Hepatocyte (in vitro differentiated cells): Measurements from ENCODE around the gene CNFN. TPM values are rescaled to one million over a fixed set of nuclear protein-coding genes. Genes with fewer than 3 reads are reported as not detected.

Experiments
- DNase-seq: peaks from one replicate; pipeline ENCODE4 v3.0.0-alpha.2; 2016; ENCODE audit warnings: low spot score
- H2AFZ ChIP-seq: fragments of 200-600 bp; sonication (generic); 2 replicates; pipeline ENCODE4 v1.6.0; 2016; ENCODE audit warnings: antibody characterized with exemption, mild to moderate bottlenecking
- H3K27ac ChIP-seq: fragments of 200-600 bp; sonication (generic); 2 replicates; pipeline ENCODE4 v1.5.1; 2016; ENCODE audit warnings: mild to moderate bottlenecking
- H3K27me3 ChIP-seq: fragments of 200-600 bp; sonication (generic); 2 replicates; pipeline ENCODE4 v1.6.1; 2016
- H3K36me3 ChIP-seq: fragments of 200-600 bp; sonication (generic); replicated peaks from 2 replicates; pipeline ENCODE4 v1.5.1; 2016; ENCODE audit warnings: low read depth; ENCODE audit not compliant: insufficient read depth
- H3K4me1 ChIP-seq: fragments of 200-600 bp; sonication (generic); 2 replicates; pipeline ENCODE4 v1.5.1; 2016; ENCODE audit warnings: mild to moderate bottlenecking, moderate library complexity; ENCODE audit not compliant: insufficient read depth
- H3K4me2 ChIP-seq: fragments of 200-600 bp; sonication (generic); 2 replicates; pipeline ENCODE4 v1.6.0; 2016
- H3K4me3 ChIP-seq: fragments of 200-600 bp; sonication (generic); 2 replicates; pipeline ENCODE4 v1.5.1; 2016; ENCODE audit warnings: mild to moderate bottlenecking
- H3K79me2 ChIP-seq: fragments of 200-600 bp; sonication (generic); 2 replicates; pipeline ENCODE4 v1.6.0; 2017; ENCODE audit warnings: mild to moderate bottlenecking
- H3K9me2 ChIP-seq: fragments of 200-600 bp; sonication (generic); replicated peaks from 2 replicates; pipeline ENCODE4 v1.6.0; 2017; ENCODE audit warnings: mild to moderate bottlenecking; ENCODE audit not compliant: insufficient read depth
- H3K9me3 ChIP-seq: fragments of 200-600 bp; sonication (generic); 2 replicates; pipeline ENCODE4 v1.5.1; 2016; ENCODE audit warnings: low read depth, mild to moderate bottlenecking
- H4K20me1 ChIP-seq: fragments of 200-600 bp; sonication (generic); 2 replicates; pipeline ENCODE4 v1.6.0; 2016; ENCODE audit warnings: mild to moderate bottlenecking; ENCODE audit not compliant: insufficient read depth, poor library complexity, severe bottlenecking
- EZH2 ChIP-seq: fragments of 200-600 bp; sonication (generic); IDR thresholded peaks from 2 replicates; pipeline ENCODE4 v1.6.1; 2016; ENCODE audit warnings: antibody characterized with exemption, mild to moderate bottlenecking, borderline replicate concordance
- EZH2phosphoT487 ChIP-seq: fragments of 200-600 bp; sonication (generic); IDR thresholded peaks from one replicate; pipeline ENCODE4 v1.6.1; 2018; ENCODE audit warnings: antibody characterized with exemption, mild to moderate bottlenecking, low read depth, moderate library complexity; ENCODE audit not compliant: unreplicated experiment, severe bottlenecking
- WGBS: methylation state at CpG from one replicate; pipeline ENCODE4 v1.1.6; 2016; ENCODE audit warnings: low lambda C conversion rate; ENCODE audit errors: missing lambda C conversion rate; 5-methylcytosine and 5-hydroxymethylcytosine counted together
- polyA plus RNA-seq: library from polyadenylated mRNA; unstranded; fragments of >200 nt; fragmentation: Nextera tagmentation; extraction: Ambion mirVana; gene quantifications from 2 replicates; pipeline ENCODE4 v1.2.1, GENCODE V29; 2016
- total RNA-seq: library from RNA; depleted of rRNA; stranded (reverse); fragments of >200 nt; gene quantifications from 2 replicates; pipeline ENCODE4 v1.2.3, GENCODE V29; 2014
- TF ChIP-seq, protein P1 (sequence below): fragments of 200-600 bp; sonication (generic); IDR thresholded peaks from 2 replicates; pipeline ENCODE4 v1.5.1; 2016; ENCODE audit warnings: antibody characterized with exemption, mild to moderate bottlenecking; ENCODE audit not compliant: poor library complexity

The CNFN gene
- total and polyA plus RNA-seq, 2 experiments from 2014 or later, result 0.93 to 8.3 TPM

DNA sequence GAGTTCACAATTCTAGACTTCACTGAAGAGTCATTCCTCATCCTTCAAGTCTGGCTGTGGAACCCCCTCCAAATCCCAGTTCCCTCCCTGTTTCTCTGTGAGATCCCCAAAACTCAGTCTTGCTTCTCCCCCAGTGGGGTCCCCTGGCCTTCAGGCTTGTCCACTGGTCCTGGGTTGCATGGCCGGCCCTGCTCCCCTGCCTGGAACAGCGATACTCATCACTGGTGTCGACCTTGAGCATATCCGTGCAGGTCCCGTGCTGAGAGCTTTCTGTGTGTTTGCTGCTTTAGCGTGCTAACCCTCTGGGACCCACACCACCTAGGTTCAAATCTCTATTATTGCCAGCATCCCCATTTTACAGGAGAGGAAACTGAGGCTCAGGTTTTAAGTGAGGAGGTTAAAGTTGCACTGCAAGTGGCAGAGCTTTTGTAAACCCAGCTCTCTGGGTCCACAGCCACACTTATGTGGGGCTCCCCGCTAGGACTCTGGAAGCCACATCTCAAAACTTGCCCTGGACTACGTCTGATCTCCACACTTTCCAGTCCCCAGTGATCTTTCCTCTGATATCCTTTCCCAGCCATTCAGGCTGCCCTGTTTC, 21.6 kb upstream of the CNFN start:
- H3K27me3 ChIP-seq, result no peaks in the 10 kb centered on the region
- no peak overlapping the region for H3K4me2 ChIP-seq
- no peaks in the 10 kb centered on the region for H3K9me3 ChIP-seq
- no peak overlapping the region for H3K27ac ChIP-seq
- DNase-seq, result no peak
- H3K4me3 ChIP-seq, result no peak overlapping the region
- H4K20me1 ChIP-seq, result no peaks in the 10 kb centered on the region
- TF ChIP-seq, protein P1, sequence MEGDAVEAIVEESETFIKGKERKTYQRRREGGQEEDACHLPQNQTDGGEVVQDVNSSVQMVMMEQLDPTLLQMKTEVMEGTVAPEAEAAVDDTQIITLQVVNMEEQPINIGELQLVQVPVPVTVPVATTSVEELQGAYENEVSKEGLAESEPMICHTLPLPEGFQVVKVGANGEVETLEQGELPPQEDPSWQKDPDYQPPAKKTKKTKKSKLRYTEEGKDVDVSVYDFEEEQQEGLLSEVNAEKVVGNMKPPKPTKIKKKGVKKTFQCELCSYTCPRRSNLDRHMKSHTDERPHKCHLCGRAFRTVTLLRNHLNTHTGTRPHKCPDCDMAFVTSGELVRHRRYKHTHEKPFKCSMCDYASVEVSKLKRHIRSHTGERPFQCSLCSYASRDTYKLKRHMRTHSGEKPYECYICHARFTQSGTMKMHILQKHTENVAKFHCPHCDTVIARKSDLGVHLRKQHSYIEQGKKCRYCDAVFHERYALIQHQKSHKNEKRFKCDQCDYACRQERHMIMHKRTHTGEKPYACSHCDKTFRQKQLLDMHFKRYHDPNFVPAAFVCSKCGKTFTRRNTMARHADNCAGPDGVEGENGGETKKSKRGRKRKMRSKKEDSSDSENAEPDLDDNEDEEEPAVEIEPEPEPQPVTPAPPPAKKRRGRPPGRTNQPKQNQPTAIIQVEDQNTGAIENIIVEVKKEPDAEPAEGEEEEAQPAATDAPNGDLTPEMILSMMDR, result no peak
- no peak for TF ChIP-seq EZH2phosphoT487
- TF ChIP-seq EZH2, result no peak
- 88% methylated on average over 8 of the region's 8 CpGs for WGBS
- no peaks in the 10 kb centered on the region for H3K9me2 ChIP-seq
- no peaks in the 10 kb centered on the region for H3K79me2 ChIP-seq
- no peaks in the 10 kb centered on the region for H3K36me3 ChIP-seq
- H2AFZ ChIP-seq, result no peak overlapping the region
- no peaks in the 10 kb centered on the region for H3K4me1 ChIP-seq

DNA sequence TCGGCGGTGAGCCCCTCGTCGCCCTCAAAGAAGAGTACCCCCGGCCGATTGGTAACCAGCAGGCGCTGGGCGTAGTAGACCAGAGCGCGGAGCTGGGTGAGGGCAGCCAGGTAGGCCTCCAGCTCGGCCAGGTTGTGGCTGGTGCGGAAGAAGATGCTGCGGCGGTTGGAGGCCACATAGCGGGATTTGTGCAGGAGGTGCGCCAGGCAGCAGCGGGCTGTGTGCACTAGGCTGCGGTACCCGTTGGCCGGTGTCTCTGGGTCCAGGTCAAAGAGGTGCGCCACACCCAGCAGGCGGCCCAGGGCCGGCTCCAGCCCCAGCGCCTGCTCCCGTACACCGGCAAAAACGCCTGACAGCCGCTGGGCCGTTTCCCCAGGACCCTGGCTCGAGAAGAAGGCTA, 20.3 kb upstream of the CNFN start:
- Histone ChIP-seq H3K27me3 (no peaks in the 10 kb centered on the region), H3K4me1 (no peaks in the 10 kb centered on the region), H3K4me2 (no peak overlapping the region), H3K79me2 (no peaks in the 10 kb centered on the region), H3K9me2 (no peaks in the 10 kb centered on the region), H2AFZ (no peak overlapping the region), H3K4me3 (no peak overlapping the region), H3K36me3 (no peaks in the 10 kb centered on the region), H4K20me1 (no peaks in the 10 kb centered on the region), H3K9me3 (no peaks in the 10 kb centered on the region), H3K27ac (no peak overlapping the region)
- TF ChIP-seq EZH2 (no peak), EZH2phosphoT487 (no peak)
- TF ChIP-seq, protein P1, result no peak
- WGBS, result 95% methylated on average over 29 of the region's 30 CpGs
- DNase-seq, result peak; percentile 4

DNA sequence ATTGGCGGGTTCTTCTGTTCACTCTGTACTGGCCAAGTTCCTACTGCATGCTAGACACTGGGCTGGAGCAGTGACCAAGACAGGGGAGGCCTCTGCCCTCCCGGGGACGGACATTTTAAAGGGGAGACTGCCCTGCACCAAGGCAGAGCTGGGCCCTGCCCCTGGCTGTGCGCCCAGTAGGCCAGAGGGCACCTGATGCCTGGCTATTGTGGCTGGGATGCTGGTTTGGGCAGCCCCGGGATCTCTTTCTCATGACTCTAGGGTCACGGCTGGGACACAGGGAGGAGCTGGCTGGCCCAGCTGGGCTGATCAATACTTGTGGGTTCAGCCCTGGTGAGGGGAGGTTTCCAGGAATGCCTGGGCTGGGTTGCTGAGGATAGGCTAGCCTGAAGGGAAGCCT, 19.4 kb upstream of the CNFN start:
- H3K27ac ChIP-seq, result no peak overlapping the region
- H3K4me2 ChIP-seq, result no peak overlapping the region
- H3K4me3 ChIP-seq, result no peak overlapping the region
- no peaks in the 10 kb centered on the region for H3K36me3 ChIP-seq
- H2AFZ ChIP-seq, result no peak overlapping the region
- no peaks in the 10 kb centered on the region for H3K9me2 ChIP-seq
- 86% methylated on average over 6 of the region's 6 CpGs for WGBS
- H4K20me1 ChIP-seq, result no peaks in the 10 kb centered on the region
- H3K4me1 ChIP-seq, result no peaks in the 10 kb centered on the region
- peak; percentile 35 for DNase-seq
- H3K27me3 ChIP-seq, result no peaks in the 10 kb centered on the region
- TF ChIP-seq, protein P1, result no peak
- TF ChIP-seq EZH2phosphoT487 (no peak), EZH2 (no peak)
- no peaks in the 10 kb centered on the region for H3K9me3 ChIP-seq
- H3K79me2 ChIP-seq, result no peaks in the 10 kb centered on the region
